Omental fat pad (tissue), 4 donors: ENCODE results near the gene SGSH. TPM values are rescaled to one million over a fixed set of nuclear protein-coding genes. Genes with fewer than 3 reads are reported as not detected.
"Not testable (repeated sequence)": the region's sequence is repeated elsewhere in the genome, so short reads cannot be mapped to it uniquely, and the experiment has no call there.

Source experiments
- ATAC-seq: fragments of 150-250 bp; one replicate; pipeline ENCODE4 v1.9.1; 2016; ENCODE audit warnings: mild to moderate bottlenecking, moderate library complexity; ENCODE audit not compliant: low FRiP score
- DNase-seq: peaks from one replicate; pipeline ENCODE4 v3.0.0-alpha.2; 2019; ENCODE audit warnings: low spot score
- total RNA-seq, 4 donors: library from RNA; depleted of rRNA; stranded (reverse); fragments of >200 nt; gene quantifications; one replicate each; pipeline ENCODE4 v1.1.0, GENCODE V29; 2016
- TF ChIP-seq, protein P1 (sequence below), 3 donors: fragments of 450-650 bp; IDR thresholded peaks; one replicate each; pipeline ENCODE4 v1.5.1; 2016 to 2017; ENCODE audit warnings: antibody characterized with exemption in 3 of 3, mild to moderate bottlenecking in 3 of 3, moderate library complexity in 2 of 3

Gene SGSH
- total RNA-seq, 4 donors from 2014 or later: 16.2 to 32.2 (median 28.0) TPM

DNA sequence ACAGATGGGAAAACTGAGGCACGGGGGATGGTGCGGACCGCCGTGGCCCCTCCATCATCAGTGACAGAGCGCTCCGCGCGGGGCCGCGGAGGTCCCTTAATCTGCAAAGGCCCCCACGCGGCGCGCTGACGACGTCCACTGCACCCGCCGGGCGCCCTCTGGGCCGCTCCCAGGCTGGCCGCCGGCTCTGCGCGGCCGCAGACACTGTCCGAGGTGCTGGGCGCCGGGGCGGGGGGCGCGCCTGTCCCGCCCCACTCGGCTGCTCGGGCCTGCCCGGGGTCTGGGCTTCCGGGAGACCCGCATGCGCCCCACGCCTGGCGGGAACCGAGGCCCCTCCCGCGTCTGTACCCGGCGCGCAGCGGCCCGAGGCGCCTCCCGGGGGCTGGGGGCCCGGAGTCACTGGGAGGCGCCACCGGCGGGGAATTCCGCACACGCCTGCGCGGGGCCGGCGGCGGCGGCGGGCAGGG, 40.0 kb upstream of the SGSH start:
- DNase-seq (no peak), ATAC-seq (peak; percentile 83)
- TF ChIP-seq, protein P1, sequence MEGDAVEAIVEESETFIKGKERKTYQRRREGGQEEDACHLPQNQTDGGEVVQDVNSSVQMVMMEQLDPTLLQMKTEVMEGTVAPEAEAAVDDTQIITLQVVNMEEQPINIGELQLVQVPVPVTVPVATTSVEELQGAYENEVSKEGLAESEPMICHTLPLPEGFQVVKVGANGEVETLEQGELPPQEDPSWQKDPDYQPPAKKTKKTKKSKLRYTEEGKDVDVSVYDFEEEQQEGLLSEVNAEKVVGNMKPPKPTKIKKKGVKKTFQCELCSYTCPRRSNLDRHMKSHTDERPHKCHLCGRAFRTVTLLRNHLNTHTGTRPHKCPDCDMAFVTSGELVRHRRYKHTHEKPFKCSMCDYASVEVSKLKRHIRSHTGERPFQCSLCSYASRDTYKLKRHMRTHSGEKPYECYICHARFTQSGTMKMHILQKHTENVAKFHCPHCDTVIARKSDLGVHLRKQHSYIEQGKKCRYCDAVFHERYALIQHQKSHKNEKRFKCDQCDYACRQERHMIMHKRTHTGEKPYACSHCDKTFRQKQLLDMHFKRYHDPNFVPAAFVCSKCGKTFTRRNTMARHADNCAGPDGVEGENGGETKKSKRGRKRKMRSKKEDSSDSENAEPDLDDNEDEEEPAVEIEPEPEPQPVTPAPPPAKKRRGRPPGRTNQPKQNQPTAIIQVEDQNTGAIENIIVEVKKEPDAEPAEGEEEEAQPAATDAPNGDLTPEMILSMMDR (IDR thresholded peaks at IDR 0.05): no peak

DNA sequence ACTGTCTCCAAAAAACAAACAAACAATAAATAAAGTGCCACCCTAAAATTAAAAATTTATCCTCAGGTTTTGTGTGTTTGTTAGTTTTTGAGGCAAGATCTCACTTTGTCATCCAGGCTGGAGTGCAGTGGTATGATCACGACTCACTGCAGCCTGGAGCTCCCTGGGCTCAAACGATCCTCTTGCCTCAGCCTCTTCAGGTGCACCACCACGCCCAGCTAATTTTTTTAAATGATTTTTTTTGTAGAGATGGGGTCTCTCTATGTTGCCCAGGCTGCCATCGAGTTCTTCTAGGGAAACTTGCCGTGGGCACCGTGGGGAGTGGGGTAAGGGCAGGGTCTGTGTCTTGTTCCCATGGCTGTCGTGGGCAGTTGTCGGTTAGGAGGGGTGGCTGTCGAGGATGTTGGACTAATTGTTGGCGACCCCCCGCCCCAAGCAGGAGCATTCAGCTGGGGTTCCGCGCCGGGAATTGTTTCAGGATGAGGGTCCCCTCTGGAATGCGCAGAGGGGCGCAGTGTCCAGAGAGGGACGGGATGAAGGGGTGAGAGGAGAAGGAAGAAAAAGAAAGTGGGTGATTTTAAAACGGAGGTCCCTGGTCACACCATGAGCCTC, 39.4 kb upstream of the SGSH start:
- TF ChIP-seq, protein P1 (IDR thresholded peaks at IDR 0.05): no peak
- no peak for ATAC-seq
- DNase-seq: no peak

- DNase-seq: not testable (repeated sequence)
These were observed 38.2 kb upstream of the SGSH start for GRCh38 chr17:80258296-80258695.

GRCh38 chr17:80257716-80258213, 37.6 kb upstream of the SGSH start:
- DNase-seq (no peak), ATAC-seq (no peak)
- TF ChIP-seq, protein P1 (IDR thresholded peaks at IDR 0.05): no peak

More at GRCh38 chr17:80258296-80258695, 38.2 kb upstream of the SGSH start:
- not testable (repeated sequence) for ATAC-seq

- no peak for DNase-seq
- no peak for ATAC-seq
- TF ChIP-seq, protein P1 (IDR thresholded peaks at IDR 0.05): no peak
These were observed 35.9 kb upstream of the SGSH start for GRCh38 chr17:80256034-80256350.

DNA sequence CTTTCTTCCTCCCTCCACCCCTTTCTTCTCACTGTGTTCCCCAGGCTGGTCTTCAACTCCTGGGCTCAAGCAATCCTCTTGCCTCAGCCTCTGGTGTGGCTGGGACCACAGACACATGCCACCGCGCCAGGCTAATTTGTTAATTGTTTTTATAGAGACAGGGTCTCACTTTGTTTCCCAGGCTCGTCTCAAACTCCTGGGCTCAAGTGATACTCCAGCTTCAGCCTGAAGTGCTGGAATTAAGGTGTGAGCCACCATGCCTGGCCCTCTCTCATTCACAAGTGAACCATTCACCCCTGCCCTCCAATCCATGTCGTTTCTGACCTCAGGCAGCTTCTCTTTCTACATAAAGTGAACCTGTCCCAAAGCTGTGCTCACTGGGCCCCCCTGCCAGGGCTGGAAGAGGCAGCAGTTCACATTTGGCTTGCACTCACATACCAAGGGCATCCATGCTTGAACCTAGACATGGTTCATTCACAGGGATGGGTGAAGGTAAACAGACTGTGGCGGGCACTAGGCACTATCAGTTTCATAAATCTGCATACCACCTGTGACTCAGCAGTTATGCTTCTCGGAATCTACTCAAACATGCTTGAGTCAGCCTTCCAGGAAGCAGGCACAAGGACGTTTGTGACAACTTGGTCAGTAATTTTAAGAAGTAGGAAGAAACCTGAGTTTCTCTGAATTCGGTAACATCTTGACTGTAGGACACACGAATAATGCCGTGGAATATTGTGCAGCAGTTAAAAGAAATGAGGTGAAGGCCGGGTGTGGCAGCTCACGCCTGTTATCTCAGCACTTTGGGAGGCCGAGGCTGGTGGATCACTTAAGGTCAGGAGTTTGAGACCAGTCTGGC, 34.5 kb upstream of the SGSH start:
- ATAC-seq (peak; percentile 30), DNase-seq (no peak)
- TF ChIP-seq, protein P1 (IDR thresholded peaks at IDR 0.05): no peak

DNA sequence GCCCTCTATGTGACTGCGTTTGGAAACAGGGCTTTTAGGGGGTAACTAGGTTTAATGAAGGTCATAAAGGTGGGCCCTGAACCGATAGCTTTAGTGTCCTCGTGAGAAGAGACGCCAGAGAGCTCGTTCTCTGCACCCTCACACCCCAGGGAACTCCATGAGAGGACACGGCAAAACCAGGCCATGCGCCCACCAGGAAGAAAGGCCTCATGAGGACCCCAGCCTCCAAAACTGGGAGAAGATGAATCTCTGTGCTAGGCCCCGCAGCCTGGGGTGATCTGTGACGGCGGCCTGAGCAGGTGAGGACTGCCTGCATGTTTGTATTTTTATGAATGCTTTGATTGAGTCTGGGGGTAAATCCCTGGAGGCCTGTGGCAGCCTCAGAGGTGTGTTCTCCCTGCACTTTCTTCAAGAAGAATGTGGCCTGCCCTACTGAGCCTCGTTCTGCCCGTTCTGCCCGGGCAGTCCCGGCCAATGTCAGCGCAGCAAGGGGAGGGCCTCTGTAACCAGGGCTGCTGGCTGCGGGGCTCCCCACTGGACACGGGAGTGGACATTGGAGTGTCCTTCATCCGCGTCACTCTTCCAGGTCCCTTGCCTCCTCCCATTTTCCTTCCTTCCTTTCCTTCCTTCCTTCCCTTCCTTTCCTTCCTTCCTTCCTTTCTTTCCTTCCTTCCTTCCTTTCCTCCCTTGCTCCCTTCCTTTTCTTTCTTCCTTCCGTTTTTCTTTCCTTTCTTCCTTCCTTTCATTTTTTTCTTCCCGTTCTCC, 33.7 kb upstream of the SGSH start:
- ATAC-seq (no peak), DNase-seq (no peak)
- TF ChIP-seq, protein P1 (IDR thresholded peaks at IDR 0.05): no peak
